Measurements from ENCODE around the gene RGPD8. TPM values are rescaled to one million over a fixed set of nuclear protein-coding genes. Genes with fewer than 3 reads are reported as not detected.

The RGPD8 gene
- total and polyA plus RNA-seq, 10 of the 15 experiments (the other 5 are each of a cell fraction or from before 2014, with no cell fraction given): 0.24 to 9.6 (median 4.2) TPM

GRCh38 chr2:112463256-112463655 lies 29.8 kb upstream of the RGPD8 start:
- intact Hi-C loops (cut with micrococcal nuclease; ENCODE audit: unreplicated experiment): no loop called here
- BruUV-seq (replicated peaks): no TSS peak
- CTCF ChIA-PET: interaction anchor here (0.7 to 1.1 kb wide), 2 partner anchors 10 to 208 kb away, joined by 4 read pairs; partner anchors contain the start of gene ZC3H8
- in situ Hi-C loops (cut with MboI): no loop called here
- 60% methylated on average over 1 of the region's 1 CpG for WGBS (ENCODE audit: insufficient coverage, insufficient replicate concordance, low lambda C conversion rate, missing lambda C conversion rate)
- Histone ChIP-seq H3K9me3 (replicated peaks; ENCODE audit: control insufficient read depth, insufficient read depth, low read length) (no peaks in the 10 kb centered on the region), H3K4me2 (ENCODE audit: control insufficient read depth, insufficient read depth) (no peak overlapping the region), H2AFZ (ENCODE audit: control insufficient read depth, low read depth, low read length) (no peak overlapping the region), H3K36me3 (ENCODE audit: control insufficient read depth in 2 of 2, insufficient read depth in 2 of 2, low read length in 1 of 2) (no peaks in the 10 kb centered on the region), H3K27ac (ENCODE audit: control insufficient read depth, insufficient read depth) (no peak overlapping the region), H3K27me3 (replicated peaks in 1 of 2; ENCODE audit: control insufficient read depth in 2 of 2, insufficient read depth in 2 of 2, low read length in 1 of 2) (no peaks in the 10 kb centered on the region; a peak in 2 of 4 replicates), H3K79me2 (ENCODE audit: control insufficient read depth, insufficient read depth, low read length) (no peaks in the 10 kb centered on the region), H3K4me1 (ENCODE audit: control insufficient read depth, insufficient read depth, low read length) (no peaks in the 10 kb centered on the region), H3K4me3 (no peak overlapping the region), H4K20me1 (ENCODE audit: control insufficient read depth, insufficient read depth) (no peaks in the 10 kb centered on the region), H3K9ac (ENCODE audit: control insufficient read depth, insufficient read depth, low read length) (no peak overlapping the region)
- RAD21 ChIA-PET (ENCODE audit: unreplicated experiment): no interaction called here
- DNase-seq (ENCODE audit: low read depth, low spot score) (no peak), ATAC-seq (no peak), FAIRE-seq (no peak)
- SMC1A ChIA-PET (ENCODE audit: uncharacterized antibody, unreplicated experiment): interaction anchor here (0.9 kb wide), 1 partner anchor 10 kb away, joined by 3 read pairs; no protein-coding TSS in a partner anchor
- TF ChIP-seq CHD1 (IDR thresholded peaks at IDR 0.05; ENCODE audit: low read depth, low read length) (no peak), NR2C1 (IDR thresholded peaks at IDR 0.05) (no peak), CBFB (IDR thresholded peaks at IDR 0.05; ENCODE audit: low read depth) (no peak), NKRF (conservative IDR thresholded peaks at IDR 0.05) (no peak), SREBF1 (IDR thresholded peaks at IDR 0.05; ENCODE audit: low read length) (no peak), ZBTB40 (IDR thresholded peaks at IDR 0.05; ENCODE audit: borderline replicate concordance) (no peak)
- TF ChIP-seq, protein P1, sequence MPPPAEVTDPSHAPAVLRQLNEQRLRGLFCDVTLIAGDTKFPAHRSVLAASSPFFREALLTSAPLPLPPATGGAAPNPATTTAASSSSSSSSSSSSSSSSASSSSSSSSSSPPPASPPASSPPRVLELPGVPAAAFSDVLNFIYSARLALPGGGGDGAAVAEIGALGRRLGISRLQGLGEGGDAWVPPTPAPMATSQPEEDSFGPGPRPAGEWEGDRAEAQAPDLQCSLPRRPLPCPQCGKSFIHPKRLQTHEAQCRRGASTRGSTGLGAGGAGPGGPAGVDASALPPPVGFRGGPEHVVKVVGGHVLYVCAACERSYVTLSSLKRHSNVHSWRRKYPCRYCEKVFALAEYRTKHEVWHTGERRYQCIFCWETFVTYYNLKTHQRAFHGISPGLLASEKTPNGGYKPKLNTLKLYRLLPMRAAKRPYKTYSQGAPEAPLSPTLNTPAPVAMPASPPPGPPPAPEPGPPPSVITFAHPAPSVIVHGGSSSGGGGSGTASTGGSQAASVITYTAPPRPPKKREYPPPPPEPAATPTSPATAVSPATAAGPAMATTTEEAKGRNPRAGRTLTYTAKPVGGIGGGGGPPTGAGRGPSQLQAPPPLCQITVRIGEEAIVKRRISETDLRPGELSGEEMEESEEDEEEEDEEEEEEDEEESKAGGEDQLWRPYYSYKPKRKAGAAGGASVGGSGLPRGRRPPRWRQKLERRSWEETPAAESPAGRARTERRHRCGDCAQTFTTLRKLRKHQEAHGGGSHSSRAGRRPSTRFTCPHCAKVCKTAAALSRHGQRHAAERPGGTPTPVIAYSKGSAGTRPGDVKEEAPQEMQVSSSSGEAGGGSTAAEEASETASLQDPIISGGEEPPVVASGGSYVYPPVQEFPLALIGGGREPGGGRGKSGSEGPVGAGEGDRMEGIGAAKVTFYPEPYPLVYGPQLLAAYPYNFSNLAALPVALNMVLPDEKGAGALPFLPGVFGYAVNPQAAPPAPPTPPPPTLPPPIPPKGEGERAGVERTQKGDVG (CRISPR knock-in tag; IDR thresholded peaks at IDR 0.05): no peak
- POLR2A ChIA-PET: no interaction called here

All from GM12878 (cell line).